HL-60/S4 treated with retinoic acid at 250 ng/mL for 4 days and 3 days (cell line): ENCODE results near the gene NEUROG3.
"Not testable (repeated sequence)": the region's sequence is repeated elsewhere in the genome, so short reads cannot be mapped to it uniquely, and the experiment has no call there.

Experiments used
- in situ Hi-C: fragments of 300-500 bp; cut with MboI; formaldehyde crosslinking; loops from 2 replicates; pipeline ENCODE4 v1.7.0; 2022; ENCODE audit warnings: low sequenced_read_pairs

Gene NEUROG3

GRCh38 chr10:69572159-69573055 lies 815 bp downstream of the NEUROG3 start:
- in situ Hi-C loops: no loop called here

- in situ Hi-C loops: no loop called here
Measured at GRCh38 chr10:69571618-69572158, 1.5 kb downstream of the NEUROG3 start.

- in situ Hi-C loops: no loop called here
Measured at GRCh38 chr10:69570050-69570816, 3.0 kb downstream of the NEUROG3 start.

- in situ Hi-C loops: no loop called here
Measured at GRCh38 chr10:69569396-69569934, 3.8 kb downstream of the NEUROG3 start.

- in situ Hi-C loops: no loop called here
Measured at GRCh38 chr10:69568472-69569395, 4.5 kb downstream of the NEUROG3 start.

- in situ Hi-C loops: no loop called here
Measured at GRCh38 chr10:69567920-69568319, 5.3 kb downstream of the NEUROG3 start.

- in situ Hi-C loops: no loop called here
Measured at GRCh38 chr10:69562731-69563254, 10.4 kb downstream of the NEUROG3 start.

GRCh38 chr10:69559525-69559924 lies 13.7 kb downstream of the NEUROG3 start:
- in situ Hi-C loops: no loop called here

- in situ Hi-C loops: no loop called here
Measured at GRCh38 chr10:69558559-69558958, 14.7 kb downstream of the NEUROG3 start.

GRCh38 chr10:69554611-69555010 lies 18.6 kb downstream of the NEUROG3 start:
- in situ Hi-C loops: no loop called here

GRCh38 chr10:69553328-69553727 lies 19.9 kb downstream of the NEUROG3 start:
- in situ Hi-C loops: no loop called here

- in situ Hi-C loops: no loop called here
Measured at GRCh38 chr10:69552268-69552667, 21.0 kb downstream of the NEUROG3 start.

- in situ Hi-C loops: no loop called here
Measured at GRCh38 chr10:69549959-69550358, 23.3 kb downstream of the NEUROG3 start.

- in situ Hi-C loops: no loop called here
Measured at GRCh38 chr10:69541463-69541862, 31.8 kb downstream of the NEUROG3 start.

GRCh38 chr10:69538461-69538860 lies 34.8 kb downstream of the NEUROG3 start:
- in situ Hi-C loops: no loop called here

GRCh38 chr10:69537449-69537848 lies 35.8 kb downstream of the NEUROG3 start:
- in situ Hi-C loops: no loop called here

GRCh38 chr10:69536521-69536920 lies 36.7 kb downstream of the NEUROG3 start:
- in situ Hi-C loops: not testable (repeated sequence)

- in situ Hi-C loops: no loop called here
Measured at GRCh38 chr10:69533658-69534057, 39.6 kb downstream of the NEUROG3 start.

- in situ Hi-C loops: no loop called here
Measured at GRCh38 chr10:69527961-69528360, 45.3 kb downstream of the NEUROG3 start.
